ENCODE measurements around the gene HIVEP3.

DNA sequence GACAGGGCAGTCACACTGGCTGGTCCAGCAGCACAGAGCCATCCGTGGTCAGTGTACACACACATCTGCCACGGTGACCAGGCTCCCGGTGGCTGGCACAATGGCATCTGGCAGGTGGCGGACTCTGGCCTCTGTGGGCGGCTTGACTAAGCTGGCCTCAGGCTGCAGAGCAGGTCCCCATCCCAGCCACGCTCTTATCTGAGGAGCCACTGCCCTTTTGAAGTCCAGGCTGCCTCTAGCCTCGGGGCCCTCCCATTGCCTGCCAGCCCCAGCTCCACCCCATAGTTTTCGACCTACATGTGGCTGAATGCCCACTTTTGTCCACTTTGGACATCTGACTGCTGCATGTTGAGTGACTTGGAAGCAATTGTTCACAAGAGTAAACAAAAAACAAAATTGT is 404.3 kb downstream of the HIVEP3 start:
- TF ChIP-seq, protein P1, sequence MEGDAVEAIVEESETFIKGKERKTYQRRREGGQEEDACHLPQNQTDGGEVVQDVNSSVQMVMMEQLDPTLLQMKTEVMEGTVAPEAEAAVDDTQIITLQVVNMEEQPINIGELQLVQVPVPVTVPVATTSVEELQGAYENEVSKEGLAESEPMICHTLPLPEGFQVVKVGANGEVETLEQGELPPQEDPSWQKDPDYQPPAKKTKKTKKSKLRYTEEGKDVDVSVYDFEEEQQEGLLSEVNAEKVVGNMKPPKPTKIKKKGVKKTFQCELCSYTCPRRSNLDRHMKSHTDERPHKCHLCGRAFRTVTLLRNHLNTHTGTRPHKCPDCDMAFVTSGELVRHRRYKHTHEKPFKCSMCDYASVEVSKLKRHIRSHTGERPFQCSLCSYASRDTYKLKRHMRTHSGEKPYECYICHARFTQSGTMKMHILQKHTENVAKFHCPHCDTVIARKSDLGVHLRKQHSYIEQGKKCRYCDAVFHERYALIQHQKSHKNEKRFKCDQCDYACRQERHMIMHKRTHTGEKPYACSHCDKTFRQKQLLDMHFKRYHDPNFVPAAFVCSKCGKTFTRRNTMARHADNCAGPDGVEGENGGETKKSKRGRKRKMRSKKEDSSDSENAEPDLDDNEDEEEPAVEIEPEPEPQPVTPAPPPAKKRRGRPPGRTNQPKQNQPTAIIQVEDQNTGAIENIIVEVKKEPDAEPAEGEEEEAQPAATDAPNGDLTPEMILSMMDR (IDR thresholded peaks at IDR 0.05) = no peak
- no peak for TF ChIP-seq POLR2A (IDR thresholded peaks at IDR 0.05)

All from heart left ventricle (tissue), 13 donors.